CD4-positive, alpha-beta T cell treated with Interleukin-21 for 1 hour (primary cell): Measurements from ENCODE around the gene CTXN1.
"Not testable (repeated sequence)": the region's sequence is repeated elsewhere in the genome, so short reads cannot be mapped to it uniquely, and the experiment has no call there.

Source experiments
- DNase-seq: peaks from one replicate; pipeline ENCODE4 v3.0.0-alpha.2; 2020

CTXN1 gene

GRCh38 chr19:7897292-7897691 lies 28.6 kb downstream of the CTXN1 start:
- no peak for DNase-seq

GRCh38 chr19:7895565-7895964 lies 30.4 kb downstream of the CTXN1 start:
- no peak for DNase-seq

GRCh38 chr19:7894612-7895309 lies 31.2 kb downstream of the CTXN1 start:
- DNase-seq: no peak

- not testable (repeated sequence) for DNase-seq
These were observed 32.4 kb downstream of the CTXN1 start for GRCh38 chr19:7893362-7894101.

GRCh38 chr19:7888826-7889217 lies 37.1 kb downstream of the CTXN1 start:
- DNase-seq: no peak

GRCh38 chr19:7888145-7888825 lies 37.6 kb downstream of the CTXN1 start, which contains the start of gene LRRC8E:
TSS of gene LRRC8E (plus strand) at chr19:7888510. CDS start at chr19:7895604, 7,094 bp downstream.
- no peak for DNase-seq

GRCh38 chr19:7887408-7888144 lies 38.4 kb downstream of the CTXN1 start:
- DNase-seq: no peak

- no peak for DNase-seq
These were observed 40.1 kb downstream of the CTXN1 start for GRCh38 chr19:7885818-7886217.

GRCh38 chr19:7883796-7884570 lies 42.0 kb downstream of the CTXN1 start:
- DNase-seq: no peak

GRCh38 chr19:7883105-7883504 lies 42.8 kb downstream of the CTXN1 start:
- DNase-seq: no peak

GRCh38 chr19:7881910-7882309 lies 44.0 kb downstream of the CTXN1 start:
- DNase-seq: no peak

GRCh38 chr19:7879836-7880235 lies 46.1 kb downstream of the CTXN1 start:
- DNase-seq: no peak

GRCh38 chr19:7879111-7879807 lies 46.7 kb downstream of the CTXN1 start:
- no peak for DNase-seq

GRCh38 chr19:7877249-7877836 lies 48.6 kb downstream of the CTXN1 start:
- DNase-seq: no peak

GRCh38 chr19:7874897-7875273 lies 51.0 kb downstream of the CTXN1 start:
- no peak for DNase-seq
